Body of pancreas (tissue), 4 donors: ENCODE results near the gene CFAP92.

Experiments
- CTCF ChIP-seq, 7 experiments: fragments of 450-650 bp in 4 of 7; fragments of 200-600 bp in 3 of 7; sonication (generic) in 3 of 7; IDR thresholded peaks; one replicate each; pipeline ENCODE4 v1.5.1; 2016 to 2019; ENCODE audit warnings: antibody characterized with exemption in 7 of 7
- POLR2A ChIP-seq, 3 donors: fragments of 450-650 bp; IDR thresholded peaks; one replicate each; pipeline ENCODE4 v1.6.1; 2016; ENCODE audit warnings: antibody characterized with exemption in 3 of 3, mild to moderate bottlenecking in 2 of 3

DNA sequence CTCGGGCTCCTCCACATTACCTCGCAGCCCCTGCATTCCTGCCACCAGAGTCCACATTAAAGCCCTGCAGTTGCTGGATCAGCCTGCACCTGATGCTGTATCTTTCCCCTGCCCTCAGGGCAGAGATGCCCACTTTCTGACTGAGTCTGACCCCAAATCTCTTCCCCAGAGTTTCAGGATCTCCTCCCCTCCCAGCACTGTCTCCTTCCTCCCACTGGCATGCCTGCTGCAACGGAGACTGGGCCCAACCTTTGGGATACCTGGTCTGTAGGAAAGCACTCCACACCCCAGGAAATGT, 46.1 kb upstream of the CFAP92 start:
- no peak for TF ChIP-seq CTCF (IDR thresholded peaks at IDR 0.05)
- no peak for TF ChIP-seq POLR2A (IDR thresholded peaks at IDR 0.05)
